ENCODE measurements around the gene HNRNPA1. TPM values are rescaled to one million over a fixed set of nuclear protein-coding genes. Genes with fewer than 3 reads are reported as not detected.
"Not testable (repeated sequence)": the region's sequence is repeated elsewhere in the genome, so short reads cannot be mapped to it uniquely, and the experiment has no call there.

HNRNPA1 gene
- total RNA-seq, 1 donor from 2014 or later: 819 TPM

GRCh38 chr12:54306925-54307741 lies 26.6 kb downstream of the HNRNPA1 start:
- no peaks in the 10 kb centered on the region for H3K9me3 Mint-ChIP-seq (ENCODE audit: unreplicated experiment)
- no peak overlapping the region for H3K27ac Mint-ChIP-seq (ENCODE audit: unreplicated experiment)
- H3K4me3 Mint-ChIP-seq (ENCODE audit: unreplicated experiment): no peak overlapping the region
- TF ChIP-seq CTCF (IDR thresholded peaks at IDR 0.05): no peak
- peaks cover 12% of the 10 kb centered on the region for H3K27me3 Mint-ChIP-seq (ENCODE audit: unreplicated experiment)
- H3K36me3 Mint-ChIP-seq (ENCODE audit: unreplicated experiment): no peaks in the 10 kb centered on the region
- peaks cover 13% of the 10 kb centered on the region for H3K4me1 Mint-ChIP-seq (ENCODE audit: unreplicated experiment)
- DNase-seq (ENCODE audit: extremely low spot score, unreplicated experiment): no peak

DNA sequence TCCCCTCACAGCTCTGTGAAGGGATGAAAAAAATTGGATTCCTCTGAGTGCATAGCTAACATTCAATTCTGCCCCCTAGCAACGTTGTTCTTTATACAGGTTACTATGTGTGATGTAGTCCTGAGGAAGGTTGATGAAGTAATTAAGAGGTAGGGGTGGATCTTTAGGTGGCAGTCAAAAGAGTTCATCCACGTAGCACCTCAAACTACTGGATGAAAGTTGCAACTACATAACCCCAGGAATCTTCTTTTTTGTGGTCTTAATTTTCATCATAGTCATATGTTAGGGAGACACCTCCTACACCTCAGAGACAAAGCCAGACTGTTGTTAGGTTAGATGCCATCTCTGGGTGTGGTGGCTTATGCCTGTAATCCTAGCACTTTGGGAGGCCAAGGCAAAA lies 30.5 kb downstream of the HNRNPA1 start:
- H3K4me1 Mint-ChIP-seq (ENCODE audit: unreplicated experiment): peaks cover 7% of the 10 kb centered on the region
- H3K4me3 Mint-ChIP-seq (ENCODE audit: unreplicated experiment): no peak overlapping the region
- peaks cover 3% of the 10 kb centered on the region for H3K27me3 Mint-ChIP-seq (ENCODE audit: unreplicated experiment)
- H3K9me3 Mint-ChIP-seq (ENCODE audit: unreplicated experiment): no peaks in the 10 kb centered on the region
- no peak for DNase-seq (ENCODE audit: extremely low spot score, unreplicated experiment)
- H3K27ac Mint-ChIP-seq (ENCODE audit: unreplicated experiment): no peak overlapping the region
- H3K36me3 Mint-ChIP-seq (ENCODE audit: unreplicated experiment): no peaks in the 10 kb centered on the region
- no peak for TF ChIP-seq CTCF (IDR thresholded peaks at IDR 0.05)

- not testable (repeated sequence) for H3K4me1 Mint-ChIP-seq (ENCODE audit: unreplicated experiment); H3K36me3 Mint-ChIP-seq (ENCODE audit: unreplicated experiment); H3K4me3 Mint-ChIP-seq (ENCODE audit: unreplicated experiment); H3K9me3 Mint-ChIP-seq (ENCODE audit: unreplicated experiment); DNase-seq (ENCODE audit: extremely low spot score, unreplicated experiment); H3K27me3 Mint-ChIP-seq (ENCODE audit: unreplicated experiment); H3K27ac Mint-ChIP-seq (ENCODE audit: unreplicated experiment)
Measured at GRCh38 chr12:54312309-54312708, 31.8 kb downstream of the HNRNPA1 start.

DNA sequence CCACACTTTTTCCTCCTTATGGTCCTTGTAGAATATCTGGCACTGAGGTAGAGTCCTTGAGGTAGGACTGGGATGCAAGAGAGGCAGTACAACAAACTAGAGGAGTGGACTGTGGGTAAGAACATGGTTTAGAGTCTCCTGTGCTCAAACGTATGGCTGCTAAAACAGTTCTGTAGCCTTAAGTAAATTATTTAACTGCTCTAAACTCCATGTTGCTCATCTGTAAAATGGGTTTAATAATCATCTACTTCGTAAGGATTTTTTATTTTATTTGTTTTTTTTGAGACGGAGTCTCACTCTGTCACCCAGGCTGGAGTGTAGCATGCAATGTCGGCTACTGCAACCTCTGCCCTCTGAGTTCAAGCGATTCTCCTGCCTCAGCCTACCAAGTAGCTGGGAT lies 40.8 kb downstream of the HNRNPA1 start:
- TF ChIP-seq CTCF (IDR thresholded peaks at IDR 0.05): no peak
- H3K36me3 Mint-ChIP-seq (ENCODE audit: unreplicated experiment): no peaks in the 10 kb centered on the region
- no peak overlapping the region for H3K4me3 Mint-ChIP-seq (ENCODE audit: unreplicated experiment)
- no peak overlapping the region for H3K27ac Mint-ChIP-seq (ENCODE audit: unreplicated experiment)
- H3K27me3 Mint-ChIP-seq (ENCODE audit: unreplicated experiment): peaks cover 3% of the 10 kb centered on the region
- no peak for DNase-seq (ENCODE audit: extremely low spot score, unreplicated experiment)
- H3K4me1 Mint-ChIP-seq (ENCODE audit: unreplicated experiment): peaks cover 10% of the 10 kb centered on the region
- no peaks in the 10 kb centered on the region for H3K9me3 Mint-ChIP-seq (ENCODE audit: unreplicated experiment)

DNA sequence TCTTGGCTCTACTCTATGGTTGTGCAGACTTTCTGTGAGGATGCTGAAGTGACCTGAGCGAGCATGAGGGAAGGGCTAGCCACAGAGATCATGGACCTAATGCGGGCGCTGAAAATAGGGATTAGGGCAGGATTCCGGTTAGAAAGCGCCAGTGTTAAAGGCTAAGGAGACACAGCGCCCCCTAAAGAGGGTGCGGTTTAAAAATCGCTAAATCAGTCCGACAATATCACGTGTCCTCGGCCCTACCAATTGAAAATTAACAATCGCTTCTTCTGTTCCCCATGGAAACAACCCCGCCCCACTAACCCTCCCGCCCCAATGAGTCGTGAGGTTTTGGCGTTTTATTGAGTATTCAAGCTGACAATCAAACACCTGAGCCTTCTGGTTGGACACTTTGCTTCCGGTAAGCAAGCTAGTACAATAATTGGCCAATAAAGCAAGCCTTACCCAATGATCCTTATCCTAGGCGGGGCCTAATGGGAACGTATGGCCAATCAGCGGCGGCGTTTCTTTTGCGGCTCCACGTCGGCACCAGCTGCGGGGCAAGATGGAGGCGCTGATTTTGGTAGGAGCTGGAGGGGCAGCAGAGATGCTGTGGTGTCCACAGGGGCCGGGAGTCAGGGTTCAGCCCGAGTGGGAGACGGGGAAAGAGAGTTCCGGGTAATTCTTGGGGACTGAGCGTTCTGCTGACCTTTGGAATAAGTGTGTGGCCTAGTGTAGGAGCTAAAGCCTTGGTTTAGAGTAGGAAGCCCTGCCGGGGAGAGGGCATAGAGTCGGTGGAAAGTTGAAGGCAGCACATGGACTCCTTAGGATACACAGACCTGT lies 44.3 kb downstream of the HNRNPA1 start, which contains the start of gene COPZ1:
TSS of gene COPZ1 (plus strand) at position 515 of the 825 bp plus-strand sequence. CDS start at position 548, 33 bp downstream.
- peak; percentile 90 for TF ChIP-seq CTCF (IDR thresholded peaks at IDR 0.05)
- Mint-ChIP-seq H3K4me1 (ENCODE audit: unreplicated experiment) (peaks cover 34% of the 10 kb centered on the region), H3K27me3 (ENCODE audit: unreplicated experiment) (no peaks in the 10 kb centered on the region), H3K36me3 (ENCODE audit: unreplicated experiment) (no peaks in the 10 kb centered on the region), H3K27ac (ENCODE audit: unreplicated experiment) (peak within 1 kb of the TSS; percentile 99), H3K4me3 (ENCODE audit: unreplicated experiment) (peak within 1 kb of the TSS; percentile 99), H3K9me3 (ENCODE audit: unreplicated experiment) (no peaks in the 10 kb centered on the region)
- peak; percentile 97 for DNase-seq (ENCODE audit: extremely low spot score, unreplicated experiment)

DNA sequence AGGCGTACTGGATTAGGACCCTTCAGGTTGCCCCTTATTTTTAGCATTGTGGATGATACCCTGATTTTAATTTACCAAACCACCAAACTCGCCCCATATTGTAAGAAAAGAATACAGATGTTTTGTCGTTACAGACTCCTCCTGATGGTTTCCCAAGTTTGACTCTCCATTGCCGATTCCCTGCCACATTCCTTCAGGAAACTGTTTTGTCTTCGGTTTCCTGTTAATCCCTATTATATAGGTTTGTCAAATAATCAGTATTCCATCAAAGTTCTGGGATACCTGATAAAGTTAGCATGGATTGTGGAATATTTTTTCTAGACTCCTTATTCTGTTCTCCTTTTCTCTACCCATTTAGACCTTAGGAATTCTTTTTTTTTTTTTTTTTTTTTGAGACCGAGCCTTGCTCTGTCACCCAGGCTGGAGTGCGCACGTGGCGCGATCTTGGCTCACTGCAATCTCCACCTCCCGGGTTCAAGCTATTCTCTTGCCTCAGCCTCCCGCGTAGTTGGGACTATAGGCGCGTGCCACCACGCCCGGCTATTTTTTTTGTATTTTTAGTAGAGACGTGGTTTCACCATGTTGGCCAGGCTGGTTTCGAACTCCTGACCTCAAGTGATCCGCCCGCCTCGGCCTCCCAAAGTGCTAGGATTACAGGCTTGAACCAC lies 45.0 kb downstream of the HNRNPA1 start:
- Mint-ChIP-seq H3K4me3 (ENCODE audit: unreplicated experiment) (peak overlapping the region; percentile 99), H3K4me1 (ENCODE audit: unreplicated experiment) (peaks cover 42% of the 10 kb centered on the region), H3K27ac (ENCODE audit: unreplicated experiment) (peak overlapping the region; percentile 99)
- H3K9me3 Mint-ChIP-seq (ENCODE audit: unreplicated experiment); H3K36me3 Mint-ChIP-seq (ENCODE audit: unreplicated experiment); H3K27me3 Mint-ChIP-seq (ENCODE audit: unreplicated experiment); DNase-seq (ENCODE audit: extremely low spot score, unreplicated experiment): not testable (repeated sequence)

All from osteocyte (in vitro differentiated cells).